Mesenchymal stem cell (in vitro differentiated cells and primary cell): ENCODE measurements around the gene SGO1.

Experiments
- DNase-seq: peaks from one replicate; pipeline ENCODE4 v3.0.0-alpha.2; 2013
- H2AFZ ChIP-seq: one replicate; pipeline ENCODE4 v1.6.1; 2013; ENCODE audit warnings: low read depth, mild to moderate bottlenecking, control low read depth, inconsistent platforms, low read length, moderate library complexity
- H2AK5ac ChIP-seq: 2 replicates; pipeline ENCODE4 v1.6.1; 2013; ENCODE audit warnings: low read length, moderate library complexity, mild to moderate bottlenecking, inconsistent platforms; ENCODE audit not compliant: severe bottlenecking
- H2BK120ac ChIP-seq: one replicate; pipeline ENCODE4 v1.6.1; 2013; ENCODE audit warnings: low read depth, mild to moderate bottlenecking, inconsistent platforms, low read length, moderate library complexity
- H2BK12ac ChIP-seq, 2 experiments: one replicate each; pipeline ENCODE4 v1.6.1; 2013; ENCODE audit warnings: inconsistent platforms in 2 of 2, low read length in 2 of 2, mild to moderate bottlenecking in 2 of 2, moderate library complexity in 2 of 2, control low read depth in 1 of 2
- H2BK15ac ChIP-seq: one replicate; pipeline ENCODE4 v1.6.1; 2013; ENCODE audit warnings: mild to moderate bottlenecking, low read depth, inconsistent platforms; ENCODE audit not compliant: poor library complexity, severe bottlenecking
- H2BK5ac ChIP-seq: 2 replicates; pipeline ENCODE4 v1.6.1; 2013; ENCODE audit warnings: low read depth, mild to moderate bottlenecking, low read length, control low read depth, inconsistent platforms; ENCODE audit not compliant: poor library complexity, severe bottlenecking
- H3K14ac ChIP-seq, 2 experiments: one replicate each; pipeline ENCODE4 v1.6.1; 2013; ENCODE audit warnings: inconsistent platforms in 2 of 2, low read length in 2 of 2, control low read depth in 1 of 2, mild to moderate bottlenecking in 1 of 2, moderate library complexity in 1 of 2
- H3K18ac ChIP-seq, 2 experiments: one replicate each; pipeline ENCODE4 v1.6.1; 2013; ENCODE audit warnings: inconsistent platforms in 2 of 2, low read length in 2 of 2, control low read depth in 1 of 2, low read depth in 1 of 2, mild to moderate bottlenecking in 1 of 2
- H3K23ac ChIP-seq, 2 experiments: one replicate each; pipeline ENCODE4 v1.6.1; 2013; ENCODE audit warnings: inconsistent platforms in 2 of 2, low read length in 2 of 2, mild to moderate bottlenecking in 2 of 2, moderate library complexity in 2 of 2, control low read depth in 1 of 2
- H3K27ac ChIP-seq: 2 replicates; pipeline ENCODE4 v1.5.1; 2013; ENCODE audit warnings: mild to moderate bottlenecking, moderate library complexity, low read length, control low read depth, inconsistent platforms; ENCODE audit not compliant: poor library complexity, severe bottlenecking
- H3K27me3 ChIP-seq, 2 experiments: 2 replicates each; pipeline versions ENCODE4 v1.6.1 to v1.7.0; 2013; ENCODE audit warnings: low read length in 2 of 2, mild to moderate bottlenecking in 2 of 2, moderate library complexity in 2 of 2, control low read depth in 1 of 2, inconsistent platforms in 1 of 2; ENCODE audit not compliant: control insufficient read depth in 1 of 2, insufficient read depth in 1 of 2
- H3K36me3 ChIP-seq, 2 experiments: 2 replicates each; pipeline versions ENCODE4 v1.6.1 to v1.7.0; 2013; ENCODE audit warnings: low read length in 2 of 2, control low read depth in 1 of 2, inconsistent platforms in 1 of 2, low read depth in 1 of 2, mild to moderate bottlenecking in 1 of 2; ENCODE audit not compliant: insufficient read depth in 2 of 2, control insufficient read depth in 1 of 2
- H3K4ac ChIP-seq, 2 experiments: one replicate each; pipeline ENCODE4 v1.6.1; 2013; ENCODE audit warnings: inconsistent platforms in 2 of 2, low read length in 2 of 2, mild to moderate bottlenecking in 2 of 2, moderate library complexity in 2 of 2, control low read depth in 1 of 2, low read depth in 1 of 2
- H3K4me1 ChIP-seq: 2 replicates; pipeline ENCODE4 v1.6.1; 2013; ENCODE audit warnings: low read depth, low read length, control low read depth; ENCODE audit not compliant: control insufficient read depth, insufficient read depth
- H3K4me2 ChIP-seq: 2 replicates; pipeline ENCODE4 v1.6.1; 2013; ENCODE audit warnings: low read length, mild to moderate bottlenecking, inconsistent platforms; ENCODE audit not compliant: poor library complexity, severe bottlenecking
- H3K4me3 ChIP-seq, 2 experiments: 2 replicates each; pipeline versions ENCODE4 v1.5.1 to v1.7.0; 2013; ENCODE audit warnings: low read length in 2 of 2, mild to moderate bottlenecking in 2 of 2, control low read depth in 1 of 2, low read depth in 1 of 2; ENCODE audit not compliant: insufficient read depth in 1 of 2
- H3K79me1 ChIP-seq: replicated peaks from 2 replicates; pipeline ENCODE4 v1.6.1; 2013; ENCODE audit warnings: mild to moderate bottlenecking, control low read depth, low read length, inconsistent platforms; ENCODE audit not compliant: poor library complexity, severe bottlenecking
- H3K9ac ChIP-seq: 2 replicates; pipeline ENCODE4 v1.7.0; 2013; ENCODE audit warnings: mild to moderate bottlenecking, low read length, moderate library complexity
- H3K9me3 ChIP-seq: 2 replicates; pipeline ENCODE4 v1.7.0; 2013; ENCODE audit warnings: mild to moderate bottlenecking, low read length; ENCODE audit not compliant: control insufficient read depth
- H4K8ac ChIP-seq: one replicate; pipeline ENCODE4 v1.6.1; 2013; ENCODE audit warnings: inconsistent platforms, mild to moderate bottlenecking, low read length, moderate library complexity
- H4K91ac ChIP-seq: one replicate; pipeline ENCODE4 v1.6.1; 2013; ENCODE audit warnings: mild to moderate bottlenecking, low read length, inconsistent platforms
- WGBS: methylation state at CpG from one replicate; pipeline ENCODE4 v1.1.7; 2013; ENCODE audit warnings: mixed read lengths; 5-methylcytosine and 5-hydroxymethylcytosine counted together

The SGO1 gene

GRCh38 chr3:20161714-20162113, 24.3 kb downstream of the SGO1 start:
- H2BK12ac ChIP-seq: no peak overlapping the region
- H3K27ac ChIP-seq: no peak overlapping the region
- no peak overlapping the region for H2BK15ac ChIP-seq
- no peaks in the 10 kb centered on the region for H3K36me3 ChIP-seq
- peaks cover 4% of the 10 kb centered on the region for H3K79me1 ChIP-seq
- H3K4me3 ChIP-seq: no peak overlapping the region
- no peak overlapping the region for H3K23ac ChIP-seq
- H3K4ac ChIP-seq: no peak overlapping the region
- H3K4me2 ChIP-seq: no peak overlapping the region
- no peak overlapping the region for H2AK5ac ChIP-seq
- no peak overlapping the region for H3K14ac ChIP-seq
- H3K18ac ChIP-seq: no peak overlapping the region
- H3K9me3 ChIP-seq: no peaks in the 10 kb centered on the region
- no peak overlapping the region for H4K8ac ChIP-seq
- no peak overlapping the region for H2BK5ac ChIP-seq
- no peak for DNase-seq
- no peaks in the 10 kb centered on the region for H3K27me3 ChIP-seq
- 95% methylated on average over 2 of the region's 2 CpGs for WGBS
- no peak overlapping the region for H2BK120ac ChIP-seq
- H3K9ac ChIP-seq: no peak overlapping the region
- no peaks in the 10 kb centered on the region for H3K4me1 ChIP-seq
- H4K91ac ChIP-seq: no peak overlapping the region
- H2AFZ ChIP-seq: no peak overlapping the region

DNA sequence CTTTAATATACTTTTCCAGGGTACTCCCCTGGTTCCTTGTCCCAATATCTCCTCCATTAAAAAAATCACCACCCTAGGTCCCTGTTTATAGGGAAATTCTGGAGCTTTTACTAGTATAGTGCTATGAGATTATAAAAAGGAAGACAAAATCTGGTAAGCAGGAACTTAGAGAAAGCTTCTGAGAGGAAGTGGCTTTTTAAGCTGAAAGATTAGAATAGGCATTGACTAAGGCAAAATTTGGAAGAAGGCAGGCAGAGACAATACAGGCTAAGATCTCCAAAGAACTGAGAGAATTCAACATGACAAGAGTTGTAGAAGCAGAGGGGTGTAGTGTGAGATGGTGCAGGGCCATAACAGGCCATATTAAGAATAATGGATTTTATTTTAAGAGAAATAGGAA, 25.8 kb downstream of the SGO1 start:
- H2BK12ac ChIP-seq: no peak overlapping the region
- H4K91ac ChIP-seq: no peak overlapping the region
- no peak overlapping the region for H4K8ac ChIP-seq
- no peaks in the 10 kb centered on the region for H3K36me3 ChIP-seq
- no peak overlapping the region for H3K4me3 ChIP-seq
- no peak overlapping the region for H3K18ac ChIP-seq
- H3K27me3 ChIP-seq: no peaks in the 10 kb centered on the region
- H3K14ac ChIP-seq: no peak overlapping the region
- no peak overlapping the region for H3K27ac ChIP-seq
- H3K9me3 ChIP-seq: no peaks in the 10 kb centered on the region
- no peak overlapping the region for H2BK5ac ChIP-seq
- no peak for DNase-seq
- H2AFZ ChIP-seq: no peak overlapping the region
- H2BK15ac ChIP-seq: no peak overlapping the region
- H3K4ac ChIP-seq: no peak overlapping the region
- H3K79me1 ChIP-seq: peaks cover 4% of the 10 kb centered on the region
- H3K9ac ChIP-seq: no peak overlapping the region
- no peaks in the 10 kb centered on the region for H3K4me1 ChIP-seq
- no peak overlapping the region for H2BK120ac ChIP-seq
- no peak overlapping the region for H2AK5ac ChIP-seq
- no peak overlapping the region for H3K4me2 ChIP-seq
- no peak overlapping the region for H3K23ac ChIP-seq

- 92% methylated on average over 2 of the region's 4 CpGs for WGBS
- Histone ChIP-seq H3K79me1 (peaks cover 2% of the 10 kb centered on the region), H2AFZ (no peak overlapping the region), H2BK15ac (no peak overlapping the region), H2BK120ac (no peak overlapping the region), H2BK12ac (no peak overlapping the region), H3K9me3 (no peaks in the 10 kb centered on the region), H4K8ac (no peak overlapping the region), H3K27me3 (no peaks in the 10 kb centered on the region), H3K23ac (no peak overlapping the region), H2AK5ac (no peak overlapping the region), H3K4me3 (no peak overlapping the region), H2BK5ac (no peak overlapping the region), H3K27ac (no peak overlapping the region), H3K4me2 (no peak overlapping the region), H3K18ac (no peak overlapping the region), H3K4ac (no peak overlapping the region), H3K36me3 (peaks cover under 1 to 4% of the 10 kb centered on the region in 2 experiments), H3K9ac (no peak overlapping the region), H3K14ac (no peak overlapping the region), H4K91ac (no peak overlapping the region), H3K4me1 (no peaks in the 10 kb centered on the region)
- DNase-seq: no peak
These were observed 31.1 kb downstream of the SGO1 start for GRCh38 chr3:20154928-20155327.

DNA sequence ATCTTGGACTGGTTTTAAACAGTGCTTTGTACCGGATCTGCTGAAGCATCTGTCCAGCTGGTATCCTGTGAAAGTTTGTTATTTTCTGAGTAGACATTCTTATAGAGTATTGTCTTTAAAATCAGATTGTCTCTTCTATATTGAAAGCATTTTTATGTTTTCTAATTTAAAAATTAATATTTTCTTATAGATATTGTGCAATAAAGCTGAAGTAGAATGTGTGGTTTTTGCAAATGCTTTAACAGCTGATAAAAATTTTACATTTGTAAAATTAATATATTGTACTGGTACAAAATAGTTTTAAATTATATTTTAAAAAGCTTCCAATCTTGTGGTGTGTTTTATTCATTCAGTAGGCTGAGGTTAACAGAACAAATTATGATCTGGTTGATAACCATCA, 31.9 kb downstream of the SGO1 start:
- Histone ChIP-seq H3K4me2 (no peak overlapping the region), H3K4me3 (no peak overlapping the region), H3K14ac (no peak overlapping the region), H3K79me1 (no peaks in the 10 kb centered on the region), H3K9me3 (no peaks in the 10 kb centered on the region), H3K4ac (no peak overlapping the region), H2AFZ (no peak overlapping the region), H2BK15ac (no peak overlapping the region), H2BK12ac (no peak overlapping the region), H2BK120ac (no peak overlapping the region), H2BK5ac (no peak overlapping the region), H3K9ac (no peak overlapping the region), H4K91ac (no peak overlapping the region), H3K36me3 (peaks cover 3 to 4% of the 10 kb centered on the region in 2 experiments), H3K23ac (no peak overlapping the region), H3K27ac (no peak overlapping the region), H3K27me3 (no peaks in the 10 kb centered on the region), H3K4me1 (no peaks in the 10 kb centered on the region), H2AK5ac (no peak overlapping the region), H3K18ac (no peak overlapping the region), H4K8ac (no peak overlapping the region)
- DNase-seq: no peak
- 100% methylated on average over 1 of the region's 1 CpG for WGBS
